H1 (cell line): ENCODE data around the gene RNF214. TPM values are rescaled to one million over a fixed set of nuclear protein-coding genes. Genes with fewer than 3 reads are reported as not detected.

Source experiments
- CTCF ChIA-PET: fragments of 300-600 bp; sonication (Branson Sonifier 250); formaldehyde crosslinking; loops from one replicate; lab custom pipeline; 2021; ENCODE audit not compliant: partially characterized antibody; lab: Charles Lee
- POLR2A ChIA-PET: fragments of 300-600 bp; sonication (Branson Sonifier 250); formaldehyde crosslinking; loops from one replicate; lab custom pipeline; 2021; ENCODE audit warnings: inconsistent platforms; ENCODE audit not compliant: partially characterized antibody; lab: Charles Lee
- DNase-seq, 2 experiments: peaks; one replicate each; pipeline versions ENCODE4 v3.0.0 to v3.0.0-alpha.2; 2010 to 2022; ENCODE audit warnings: low spot score in 2 of 2, low read depth in 1 of 2, mixed read lengths in 1 of 2
- FAIRE-seq: peaks from 2 replicates; lab custom pipeline; 2011; peaks lifted over from hg19 to GRCh38; lab: Jason Lieb, UNC
- H2AFZ ChIP-seq: 2 replicates; pipeline ENCODE4 v1.8.1; 2012; ENCODE audit warnings: low read length, inconsistent platforms
- H2AK5ac ChIP-seq: 2 replicates; pipeline ENCODE4 v1.6.1; 2013; ENCODE audit warnings: low read depth, low read length
- H2BK120ac ChIP-seq: replicated peaks from 2 replicates; pipeline ENCODE3; 2013; ENCODE audit warnings: low read depth, low read length, inconsistent platforms
- H2BK12ac ChIP-seq: 2 replicates; pipeline ENCODE4 v1.6.1; 2013; ENCODE audit warnings: low read depth, low read length
- H2BK15ac ChIP-seq: 2 replicates; pipeline ENCODE4 v1.6.1; 2013; ENCODE audit warnings: low read length
- H2BK20ac ChIP-seq: 2 replicates; pipeline ENCODE4 v1.6.1; 2013; ENCODE audit warnings: low read length
- H2BK5ac ChIP-seq: 2 replicates; pipeline ENCODE4 v1.6.1; 2013; ENCODE audit warnings: low read depth, low read length
- H3K14ac ChIP-seq: 2 replicates; pipeline ENCODE4 v1.6.1; 2013; ENCODE audit warnings: inconsistent platforms; ENCODE audit not compliant: insufficient read length
- H3K18ac ChIP-seq: 2 replicates; pipeline ENCODE4 v1.6.1; 2013; ENCODE audit warnings: low read length; ENCODE audit errors: extremely low read depth
- H3K23ac ChIP-seq: 2 replicates; pipeline ENCODE4 v1.6.1; 2013; ENCODE audit warnings: inconsistent platforms; ENCODE audit not compliant: insufficient read length
- H3K23me2 ChIP-seq: 2 replicates; pipeline ENCODE4 v1.6.1; 2013; ENCODE audit warnings: low read depth, low read length
- H3K27ac ChIP-seq: 2 replicates; pipeline ENCODE4 v1.6.1; 2011; ENCODE audit warnings: low read depth, low read length, inconsistent platforms
- H3K27me3 ChIP-seq, 4 experiments: replicated peaks in 1 of 4; 1 replicate in 1 of 4; 2 replicates in 3 of 4; pipeline versions ENCODE4 v1.6.1 to v1.8.1; 2011 to 2013; ENCODE audit warnings: low read length in 3 of 4, mild to moderate bottlenecking in 3 of 4, inconsistent platforms in 2 of 4, mixed read lengths in 2 of 4, moderate library complexity in 1 of 4; ENCODE audit not compliant: control insufficient read depth in 3 of 4, insufficient read depth in 3 of 4; ENCODE audit errors: extremely low read depth in 1 of 4
- H3K36me3 ChIP-seq, 4 experiments: 2 replicates each; pipeline versions ENCODE4 v1.6.1 to v1.8.1; 2011 to 2013; ENCODE audit warnings: mild to moderate bottlenecking in 4 of 4, low read length in 3 of 4, moderate library complexity in 2 of 4, control low read depth in 1 of 4, inconsistent platforms in 1 of 4; ENCODE audit not compliant: insufficient read depth in 4 of 4, control insufficient read depth in 2 of 4
- H3K4ac ChIP-seq: replicated peaks from 2 replicates; pipeline ENCODE3; 2013; ENCODE audit warnings: low read length, low read depth, mixed read lengths, inconsistent platforms; ENCODE audit not compliant: insufficient read length
- H3K4me1 ChIP-seq, 4 experiments: replicated peaks in 1 of 4; 1 replicate in 1 of 4; 2 replicates in 3 of 4; pipeline versions ENCODE4 v1.6.1 to v1.8.1; 2011 to 2013; ENCODE audit warnings: low read length in 3 of 4, inconsistent platforms in 2 of 4, mixed read lengths in 1 of 4; ENCODE audit not compliant: insufficient read depth in 4 of 4, control insufficient read depth in 3 of 4
- H3K4me2 ChIP-seq, 2 experiments: 2 replicates each; pipeline versions ENCODE4 v1.6.1 to v1.8.1; 2011 to 2013; ENCODE audit warnings: low read depth in 2 of 2, low read length in 2 of 2, control low read depth in 1 of 2, inconsistent platforms in 1 of 2, mild to moderate bottlenecking in 1 of 2; ENCODE audit not compliant: insufficient read depth in 1 of 2
- H3K4me3 ChIP-seq, 4 experiments: fragments of 200-600, 300-600 bp in 1 of 4; sonication (generic), shearing (Covaris generic), sonication (Bioruptor Twin) in 1 of 4; 2 replicates each; pipeline versions ENCODE4 v1.5.1 to v1.8.1; 2011 to 2016; ENCODE audit warnings: low read length in 4 of 4, low read depth in 3 of 4, control low read depth in 2 of 4, inconsistent platforms in 2 of 4, mild to moderate bottlenecking in 2 of 4, mixed read lengths in 1 of 4, moderate library complexity in 1 of 4; ENCODE audit not compliant: insufficient read depth in 2 of 4; ENCODE audit errors: extremely low read depth in 1 of 4
- H3K56ac ChIP-seq: replicated peaks from 2 replicates; pipeline ENCODE3; 2013; ENCODE audit warnings: low read depth, mild to moderate bottlenecking, mixed read lengths, low read length, inconsistent platforms; ENCODE audit not compliant: insufficient read length
- H3K79me1 ChIP-seq: 2 replicates; pipeline ENCODE4 v1.6.1; 2013; ENCODE audit warnings: low read depth, low read length, control low read depth
- H3K79me2 ChIP-seq, 2 experiments: 2 replicates each; pipeline versions ENCODE4 v1.6.1 to v1.8.1; 2012 to 2013; ENCODE audit warnings: low read length in 2 of 2, mild to moderate bottlenecking in 2 of 2, inconsistent platforms in 1 of 2; ENCODE audit not compliant: insufficient read depth in 2 of 2, control insufficient read depth in 1 of 2
- H3K9ac ChIP-seq, 4 experiments: replicated peaks in 1 of 4; 1 replicate in 1 of 4; 2 replicates in 3 of 4; pipeline versions ENCODE4 v1.6.1 to v1.8.1; 2011 to 2013; ENCODE audit warnings: low read depth in 3 of 4, low read length in 3 of 4, control low read depth in 2 of 4, mild to moderate bottlenecking in 2 of 4, moderate library complexity in 2 of 4, inconsistent platforms in 1 of 4; ENCODE audit errors: extremely low read depth in 1 of 4
- H3K9me3 ChIP-seq, 2 experiments: 2 replicates each; pipeline versions ENCODE4 v1.6.1 to v1.8.1; 2012 to 2013; ENCODE audit warnings: mild to moderate bottlenecking in 2 of 2, moderate library complexity in 2 of 2, control low read depth in 1 of 2, inconsistent platforms in 1 of 2, low read depth in 1 of 2, low read length in 1 of 2, mixed read lengths in 1 of 2; ENCODE audit not compliant: insufficient read depth in 2 of 2
- H4K20me1 ChIP-seq, 2 experiments: replicated peaks in 1 of 2; 2 replicates each; pipeline versions ENCODE3 to v1.8.1; 2011 to 2013; ENCODE audit warnings: inconsistent platforms in 2 of 2, low read length in 2 of 2, mild to moderate bottlenecking in 1 of 2; ENCODE audit not compliant: insufficient read depth in 2 of 2, control insufficient read depth in 1 of 2
- H4K5ac ChIP-seq: 2 replicates; pipeline ENCODE4 v1.6.1; 2013; ENCODE audit warnings: low read length, low read depth, mixed read lengths, inconsistent platforms; ENCODE audit not compliant: insufficient read length
- H4K8ac ChIP-seq: 2 replicates; pipeline ENCODE4 v1.8.0; 2013; ENCODE audit warnings: mild to moderate bottlenecking, moderate library complexity, low read length, inconsistent platforms; ENCODE audit not compliant: insufficient read depth; ENCODE audit errors: extremely low read depth
- H4K91ac ChIP-seq: replicated peaks from 2 replicates; pipeline ENCODE3; 2013; ENCODE audit warnings: low read length, mixed read lengths, inconsistent platforms; ENCODE audit not compliant: insufficient read length
- ASH2L ChIP-seq: fragments of 200-600, 300-600 bp; sonication (generic); IDR thresholded peaks from one replicate; pipeline ENCODE4 v1.7.1; 2017; ENCODE audit warnings: low read length
- BACH1 ChIP-seq: IDR thresholded peaks from 2 replicates; pipeline ENCODE4 v1.6.1; 2012; ENCODE audit warnings: low read length, improper control_type of control experiment
- CHD2 ChIP-seq: IDR thresholded peaks from 2 replicates; pipeline ENCODE4 v1.6.1; 2012; ENCODE audit warnings: low read length, improper control_type of control experiment
- CTBP2 ChIP-seq: IDR thresholded peaks from 2 replicates; pipeline ENCODE4 v1.7.0; 2011; ENCODE audit warnings: borderline replicate concordance, mild to moderate bottlenecking, moderate library complexity, mixed read lengths, low read length; ENCODE audit not compliant: insufficient read depth, insufficient read length
- EGR1 ChIP-seq: IDR thresholded peaks from 2 replicates; pipeline ENCODE4 v1.6.1; 2011; ENCODE audit warnings: low read depth, low read length, borderline replicate concordance
- GTF2F1 ChIP-seq: IDR thresholded peaks from 2 replicates; pipeline ENCODE4 v1.6.1; 2012; ENCODE audit warnings: low read depth, low read length, improper control_type of control experiment, borderline replicate concordance
- JUND ChIP-seq: IDR thresholded peaks from 2 replicates; pipeline ENCODE4 v1.6.1; 2011; ENCODE audit warnings: mild to moderate bottlenecking, improper control_type of control experiment, low read length
- KDM5A ChIP-seq: fragments of 200-600 bp; IDR thresholded peaks from 2 replicates; pipeline ENCODE4 v1.7.1; 2012; ENCODE audit warnings: mild to moderate bottlenecking, low read length, inconsistent platforms, mixed read lengths
- NANOG ChIP-seq: IDR thresholded peaks from 2 replicates; pipeline ENCODE4 v1.6.1; 2011; ENCODE audit warnings: low read length, low read depth, mild to moderate bottlenecking, inconsistent platforms; ENCODE audit not compliant: insufficient read depth, poor library complexity, severe bottlenecking
- SAP30 ChIP-seq: fragments of 300-600 bp; sonication (generic); IDR thresholded peaks from 2 replicates; pipeline ENCODE4 v1.7.1; 2012; ENCODE audit warnings: low read length, moderate library complexity, mild to moderate bottlenecking, inconsistent platforms; ENCODE audit not compliant: insufficient read depth, insufficient replicate concordance
- SP1 ChIP-seq: IDR thresholded peaks from 2 replicates; pipeline ENCODE4 v1.6.1; 2011; ENCODE audit warnings: low read depth, low read length
- SP2 ChIP-seq: IDR thresholded peaks from 2 replicates; pipeline ENCODE4 v1.6.1; 2012; ENCODE audit warnings: mild to moderate bottlenecking, low read length, inconsistent platforms
- TAF7 ChIP-seq: optimal IDR thresholded peaks from 2 replicates; pipeline ENCODE3; 2011; ENCODE audit warnings: low read depth, mild to moderate bottlenecking, inconsistent platforms, low read length, moderate library complexity, borderline replicate concordance
- TCF12 ChIP-seq: IDR thresholded peaks from 2 replicates; pipeline ENCODE4 v1.6.1; 2011; ENCODE audit warnings: low read depth, mild to moderate bottlenecking, low read length
- WGBS, 2 experiments: shearing (Covaris generic) in 1 of 2; methylation state at CpG; one replicate each; pipeline versions ENCODE4 v1.1.6 to v1.1.7; 2013 to 2015; ENCODE audit warnings: low lambda C conversion rate in 2 of 2, mixed read lengths in 2 of 2, inconsistent platforms in 1 of 2, low coverage in 1 of 2, missing lambda C conversion rate in 1 of 2; ENCODE audit not compliant: insufficient replicate concordance in 2 of 2, insufficient coverage in 1 of 2, insufficient read length in 1 of 2; ENCODE audit errors: extremely low coverage in 1 of 2, missing lambda C conversion rate in 1 of 2; 5-methylcytosine and 5-hydroxymethylcytosine counted together
- polyA plus RNA-seq, 7 experiments: library from polyadenylated mRNA; depleted of rRNA in 3 of 7; stranded (reverse) in 5 of 7; unstranded in 2 of 7; fragments of >200 nt in 5 of 7; fragments of 200-250 nt in 2 of 7; gene quantifications; 1 replicate in 5 of 7; 2 replicates in 1 of 7; 4 replicates in 1 of 7; pipeline versions ENCODE4 v1.2.1 to v1.2.3, GENCODE V29; 2011 to 2013; ENCODE audit warnings: missing spikeins in 2 of 7, mixed read lengths in 2 of 7
- total RNA-seq: library from RNA; stranded (reverse); fragmentation: NEBNext Ultra II Directional; extraction: Animal tissue kit (Norgen Biotek cat#: 25700); gene quantifications from 2 replicates; pipeline ENCODE4 v1.2.1, GENCODE V29; 2021

The RNF214 gene
- total and polyA plus RNA-seq, 2 of the 8 experiments (the other 6 are each of a cell fraction or from before 2014, with no cell fraction given) = 34.9 to 35.6 TPM

- Histone ChIP-seq H3K18ac (no peak overlapping the region), H3K23ac (no peak overlapping the region), H3K14ac (no peak overlapping the region), H3K36me3 (peaks cover 0 to 11% (median 3%) of the 10 kb centered on the region in 4 experiments; a peak in 3 of 8 replicates), H2AFZ (no peak overlapping the region), H3K79me1 (no peaks in the 10 kb centered on the region), H3K4me1 (no peaks in the 10 kb centered on the region), H2BK120ac (no peak overlapping the region), H2BK15ac (no peak overlapping the region), H3K56ac (no peak overlapping the region), H2AK5ac (no peak overlapping the region), H3K23me2 (no peaks in the 10 kb centered on the region), H2BK12ac (no peak overlapping the region), H4K8ac (peak overlapping the region; percentile 51; the same call in 1 of the 2 replicates), H3K4me3 (no peak overlapping the region), H2BK5ac (no peak overlapping the region), H4K20me1 (peaks cover 0 to 2% of the 10 kb centered on the region in 2 experiments), H3K9me3 (no peaks in the 10 kb centered on the region), H3K4me2 (no peak overlapping the region), H4K91ac (no peak overlapping the region), H3K27ac (no peak overlapping the region), H3K27me3 (no peaks in the 10 kb centered on the region), H3K79me2 (no peaks in the 10 kb centered on the region), H3K9ac (no peak overlapping the region), H2BK20ac (no peak overlapping the region), H3K4ac (no peak overlapping the region), H4K5ac (no peak overlapping the region)
- 95% methylated on average over 16 of the region's 16 CpGs; no CpG with 5 or more reads in 1 of the 2 experiments for WGBS, 2 experiments
- POLR2A ChIA-PET = interaction anchor here (1.5 to 12.6 kb wide), 2 partner anchors 14 to 35 kb away, joined by 4 to 153 read pairs; partner anchors contain the start of gene TAGLN
- DNase-seq (no peak), FAIRE-seq (no peak)
- CTCF ChIA-PET = interaction anchor here (13.4 to 18.7 kb wide), 3 partner anchors 11 to 36 kb away, joined by 249 to 449 read pairs (median 359); partner anchors contain the start of genes PCSK7, RNF214 and TAGLN
- TF ChIP-seq SP1 (no peak), SP2 (no peak), SAP30 (no peak), CHD2 (no peak), EGR1 (no peak), GTF2F1 (no peak), KDM5A (no peak), CTBP2 (no peak), JUND (no peak), BACH1 (no peak), TAF7 (no peak), NANOG (no peak), ASH2L (no peak), TCF12 (no peak)
Measured at GRCh38 chr11:117187799-117188481, 44.5 kb upstream of the RNF214 start.
